ENCODE results near the gene LRP11. TPM values are rescaled to one million over a fixed set of nuclear protein-coding genes. Genes with fewer than 3 reads are reported as not detected.
"Not testable (repeated sequence)": the region's sequence is repeated elsewhere in the genome, so short reads cannot be mapped to it uniquely, and the experiment has no call there.

The LRP11 gene
- total RNA-seq, 2 experiments from 2014 or later = 1.5 TPM

DNA sequence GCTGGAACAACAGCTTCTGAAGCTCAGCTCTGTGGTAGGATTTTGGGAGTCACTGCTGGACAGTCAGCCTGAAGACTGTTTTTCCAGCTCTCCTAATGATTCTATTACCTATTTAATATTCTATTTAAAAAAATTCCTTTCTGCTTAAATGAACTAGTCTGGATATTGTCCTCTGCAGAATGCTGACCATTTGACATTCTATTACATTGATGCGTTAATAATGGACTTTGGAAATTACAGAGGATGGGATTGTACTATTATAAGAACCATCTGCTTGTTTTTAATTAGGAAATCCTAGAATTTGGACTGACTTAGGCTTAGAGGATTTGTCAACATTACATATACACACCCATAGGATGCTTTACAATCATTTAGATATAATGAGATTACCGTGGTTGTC lies 19.7 kb downstream of the LRP11 start:
- Histone ChIP-seq H4K20me1 (ENCODE audit: insufficient read depth, low read length) (no peaks in the 10 kb centered on the region), H3K36me3 (ENCODE audit: insufficient read depth, low read length) (no peaks in the 10 kb centered on the region), H3K4me2 (ENCODE audit: low read length) (no peak overlapping the region), H3K4me3 (ENCODE audit: low read depth, low read length, poor library complexity, severe bottlenecking) (no peak overlapping the region), H2AFZ (ENCODE audit: low read length) (no peak overlapping the region), H3K9me2 (ENCODE audit: insufficient read depth, low read length) (no peaks in the 10 kb centered on the region), H3K4me1 (ENCODE audit: insufficient read depth, low read length, poor library complexity, severe bottlenecking) (no peaks in the 10 kb centered on the region), H3K79me2 (ENCODE audit: insufficient read depth, low read depth, low read length) (no peaks in the 10 kb centered on the region), H3K9me3 (ENCODE audit: low read length) (no peaks in the 10 kb centered on the region), H3K27ac (ENCODE audit: low read depth, low read length, poor library complexity, severe bottlenecking) (no peak overlapping the region)
- DNase-seq (ENCODE audit: low spot score) = no peak
- TF ChIP-seq, protein P1, sequence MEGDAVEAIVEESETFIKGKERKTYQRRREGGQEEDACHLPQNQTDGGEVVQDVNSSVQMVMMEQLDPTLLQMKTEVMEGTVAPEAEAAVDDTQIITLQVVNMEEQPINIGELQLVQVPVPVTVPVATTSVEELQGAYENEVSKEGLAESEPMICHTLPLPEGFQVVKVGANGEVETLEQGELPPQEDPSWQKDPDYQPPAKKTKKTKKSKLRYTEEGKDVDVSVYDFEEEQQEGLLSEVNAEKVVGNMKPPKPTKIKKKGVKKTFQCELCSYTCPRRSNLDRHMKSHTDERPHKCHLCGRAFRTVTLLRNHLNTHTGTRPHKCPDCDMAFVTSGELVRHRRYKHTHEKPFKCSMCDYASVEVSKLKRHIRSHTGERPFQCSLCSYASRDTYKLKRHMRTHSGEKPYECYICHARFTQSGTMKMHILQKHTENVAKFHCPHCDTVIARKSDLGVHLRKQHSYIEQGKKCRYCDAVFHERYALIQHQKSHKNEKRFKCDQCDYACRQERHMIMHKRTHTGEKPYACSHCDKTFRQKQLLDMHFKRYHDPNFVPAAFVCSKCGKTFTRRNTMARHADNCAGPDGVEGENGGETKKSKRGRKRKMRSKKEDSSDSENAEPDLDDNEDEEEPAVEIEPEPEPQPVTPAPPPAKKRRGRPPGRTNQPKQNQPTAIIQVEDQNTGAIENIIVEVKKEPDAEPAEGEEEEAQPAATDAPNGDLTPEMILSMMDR (conservative IDR thresholded peaks at IDR 0.05; ENCODE audit: low read length) = no peak
- no peak for TF ChIP-seq EZH2phosphoT487 (IDR thresholded peaks at IDR 0.05; ENCODE audit: borderline replicate concordance, low read depth, low read length)
- no TSS peak for BruUV-seq (replicated peaks)
- ChIA-PET POLR2A (interaction anchor here (1.3 kb wide), 1 partner anchor 8 kb away, joined by 3 read pairs; no protein-coding TSS in a partner anchor), CTCF (ENCODE audit: unreplicated experiment) (no interaction called here)
- intact Hi-C loops (cut with micrococcal nuclease; ENCODE audit: unreplicated experiment) = no loop called here

DNA sequence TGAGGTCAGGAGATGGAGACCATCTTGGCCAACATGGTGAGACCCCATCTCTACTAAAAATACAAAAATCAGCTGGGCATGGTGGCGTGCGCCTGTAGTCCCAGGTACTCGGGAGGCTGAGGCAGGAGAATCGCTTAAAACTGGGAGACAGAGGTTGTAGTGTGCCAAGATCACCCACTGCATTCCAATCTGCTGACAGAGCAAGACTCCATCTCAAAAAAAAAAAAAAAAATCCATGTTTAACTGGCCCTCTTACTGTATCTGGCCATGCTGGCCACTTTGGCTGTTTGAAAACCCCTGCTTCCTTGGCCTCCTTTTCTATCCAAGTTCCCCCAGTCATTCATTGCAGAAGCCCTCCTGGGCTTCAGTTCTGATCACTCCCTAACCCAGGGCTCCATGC lies 20.1 kb downstream of the LRP11 start:
- H2AFZ ChIP-seq (ENCODE audit: low read length); H4K20me1 ChIP-seq (ENCODE audit: insufficient read depth, low read length); POLR2A ChIA-PET; CTCF ChIA-PET (ENCODE audit: unreplicated experiment); H3K79me2 ChIP-seq (ENCODE audit: insufficient read depth, low read depth, low read length); BruUV-seq (replicated peaks); H3K9me2 ChIP-seq (ENCODE audit: insufficient read depth, low read length); intact Hi-C loops (cut with micrococcal nuclease; ENCODE audit: unreplicated experiment); H3K4me1 ChIP-seq (ENCODE audit: insufficient read depth, low read length, poor library complexity, severe bottlenecking); H3K4me2 ChIP-seq (ENCODE audit: low read length); DNase-seq (ENCODE audit: low spot score); H3K27ac ChIP-seq (ENCODE audit: low read depth, low read length, poor library complexity, severe bottlenecking); H3K36me3 ChIP-seq (ENCODE audit: insufficient read depth, low read length); H3K9me3 ChIP-seq (ENCODE audit: low read length); H3K4me3 ChIP-seq (ENCODE audit: low read depth, low read length, poor library complexity, severe bottlenecking): not testable (repeated sequence)

DNA sequence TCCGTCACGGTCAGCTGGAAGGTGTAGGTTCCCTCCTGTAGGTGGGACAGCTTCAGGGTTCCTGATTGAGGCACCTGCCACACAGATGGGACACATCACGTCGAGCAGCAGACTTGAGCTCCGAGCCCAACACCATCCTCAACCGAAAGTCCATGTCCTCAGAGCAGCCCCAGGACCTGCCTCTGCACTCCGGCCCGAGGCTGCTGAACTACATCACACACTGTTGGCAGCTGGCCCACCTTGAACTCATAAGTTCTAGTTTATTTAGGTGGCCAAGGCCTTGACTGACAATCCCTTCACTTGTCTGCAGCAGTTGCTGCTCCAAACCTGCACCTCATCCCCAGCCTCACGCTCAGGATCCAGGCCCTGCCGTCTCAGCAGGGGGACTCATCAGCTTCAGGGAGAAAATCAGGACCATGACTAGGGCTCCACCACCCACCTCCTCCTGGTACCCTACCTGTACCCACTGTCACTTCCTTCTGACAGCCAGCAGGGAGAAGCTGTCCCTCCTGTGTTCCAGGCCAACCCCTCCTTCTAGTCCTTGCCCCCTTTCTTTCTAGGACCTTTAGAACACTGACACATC lies 21.0 kb downstream of the LRP11 start:
- H4K20me1 ChIP-seq (ENCODE audit: insufficient read depth, low read length) = no peaks in the 10 kb centered on the region
- H3K4me1 ChIP-seq (ENCODE audit: insufficient read depth, low read length, poor library complexity, severe bottlenecking) = no peaks in the 10 kb centered on the region
- no TSS peak for BruUV-seq (replicated peaks)
- DNase-seq (ENCODE audit: low spot score) = no peak
- no peak overlapping the region for H3K4me2 ChIP-seq (ENCODE audit: low read length)
- ChIA-PET CTCF (ENCODE audit: unreplicated experiment) (no interaction called here), POLR2A (no interaction called here)
- intact Hi-C loops (cut with micrococcal nuclease; ENCODE audit: unreplicated experiment) = no loop called here
- no peak for TF ChIP-seq EZH2phosphoT487 (IDR thresholded peaks at IDR 0.05; ENCODE audit: borderline replicate concordance, low read depth, low read length)
- TF ChIP-seq, protein P1 (conservative IDR thresholded peaks at IDR 0.05; ENCODE audit: low read length) = no peak
- no peaks in the 10 kb centered on the region for H3K9me3 ChIP-seq (ENCODE audit: low read length)
- H3K36me3 ChIP-seq (ENCODE audit: insufficient read depth, low read length) = no peaks in the 10 kb centered on the region
- no peaks in the 10 kb centered on the region for H3K79me2 ChIP-seq (ENCODE audit: insufficient read depth, low read depth, low read length)
- no peak overlapping the region for H2AFZ ChIP-seq (ENCODE audit: low read length)
- H3K27ac ChIP-seq (ENCODE audit: low read depth, low read length, poor library complexity, severe bottlenecking) = no peak overlapping the region
- H3K9me2 ChIP-seq (ENCODE audit: insufficient read depth, low read length) = no peaks in the 10 kb centered on the region
- H3K4me3 ChIP-seq (ENCODE audit: low read depth, low read length, poor library complexity, severe bottlenecking) = no peak overlapping the region

Data from OCI-LY7 (cell line).